Raji (cell line): ENCODE results near the gene JAKMIP1.

ENCODE experiments used
- POLR2A ChIP-seq: IDR thresholded peaks from 2 replicates; pipeline ENCODE4 v1.6.1; 2011; ENCODE audit warnings: low read depth, low read length, control low read depth; ENCODE audit not compliant: insufficient read depth

JAKMIP1 gene

DNA sequence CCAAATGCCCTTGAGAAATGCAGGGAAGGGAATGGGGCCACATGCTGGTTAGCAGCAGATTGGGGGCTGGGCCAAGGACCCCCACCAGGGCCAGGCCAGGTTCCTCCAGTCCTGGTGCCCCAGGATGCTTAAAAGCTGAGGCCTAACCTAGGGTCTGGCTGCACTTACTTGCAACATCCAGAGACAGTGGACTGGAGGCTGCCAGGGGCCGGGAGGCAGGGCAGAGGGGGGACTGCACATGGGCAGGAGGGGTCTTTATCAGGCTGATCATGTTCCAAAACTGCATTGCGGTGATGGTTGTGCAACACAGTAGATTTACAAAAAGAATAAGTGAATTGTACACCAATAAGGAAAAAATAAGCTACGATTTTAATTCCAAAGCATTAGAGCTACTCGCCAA is 145.3 kb downstream of the JAKMIP1 start:
- TF ChIP-seq POLR2A = no peak

DNA sequence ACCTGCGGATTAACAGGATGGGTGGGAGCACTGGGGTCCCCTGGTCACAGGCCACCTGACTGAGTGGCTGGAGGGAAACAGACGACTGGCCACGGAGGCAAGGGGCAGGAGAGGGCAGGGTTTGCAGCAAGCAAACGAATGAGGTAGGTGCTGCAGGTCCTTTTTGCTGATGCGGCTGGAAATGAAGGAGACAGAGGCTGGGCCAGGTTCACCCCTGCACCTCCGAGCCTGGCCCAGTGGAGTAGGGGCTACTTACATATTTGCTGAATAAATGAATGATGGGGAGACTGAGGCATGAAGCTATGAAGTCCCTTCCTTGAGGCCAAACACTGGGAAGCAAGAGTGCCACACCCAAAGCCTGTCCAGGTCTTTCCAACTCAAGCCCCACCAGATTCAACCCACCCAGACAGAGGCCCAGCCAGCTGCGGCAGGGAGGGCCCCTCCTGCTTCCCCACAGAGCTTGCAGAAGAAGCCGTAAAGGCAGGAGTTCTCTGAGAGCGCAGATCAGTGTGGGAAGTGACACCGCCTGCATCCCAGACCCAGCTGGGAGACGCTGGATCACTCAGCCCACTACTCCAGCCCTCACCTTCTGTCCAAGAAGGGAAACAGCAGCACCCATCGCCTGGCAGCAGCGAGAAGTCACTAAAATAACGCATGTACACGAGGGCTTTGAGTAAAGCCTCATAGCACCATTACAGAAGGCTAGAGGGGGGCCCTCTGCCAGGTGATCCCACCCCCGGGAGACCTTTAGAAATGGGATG is 146.0 kb downstream of the JAKMIP1 start:
- TF ChIP-seq POLR2A = no peak

DNA sequence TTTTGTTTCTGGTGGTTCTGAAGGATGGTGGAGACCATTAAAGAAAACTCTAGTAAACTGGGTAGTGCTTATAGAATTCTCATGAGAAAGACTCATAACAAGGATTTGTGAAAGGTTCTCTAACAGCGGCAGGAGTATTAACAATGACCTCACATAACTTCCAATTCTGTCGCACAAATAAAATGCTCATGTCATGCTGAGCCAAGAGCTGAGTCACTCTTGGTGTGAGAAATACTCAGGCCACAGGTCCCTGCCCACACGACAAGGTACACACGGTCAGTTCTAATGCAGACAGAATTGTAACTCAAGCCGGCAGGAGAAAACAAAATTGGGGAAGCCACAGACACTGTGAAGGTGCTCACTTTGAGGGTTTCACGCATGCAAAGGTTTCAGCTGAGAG is 147.7 kb downstream of the JAKMIP1 start:
- no peak for TF ChIP-seq POLR2A

DNA sequence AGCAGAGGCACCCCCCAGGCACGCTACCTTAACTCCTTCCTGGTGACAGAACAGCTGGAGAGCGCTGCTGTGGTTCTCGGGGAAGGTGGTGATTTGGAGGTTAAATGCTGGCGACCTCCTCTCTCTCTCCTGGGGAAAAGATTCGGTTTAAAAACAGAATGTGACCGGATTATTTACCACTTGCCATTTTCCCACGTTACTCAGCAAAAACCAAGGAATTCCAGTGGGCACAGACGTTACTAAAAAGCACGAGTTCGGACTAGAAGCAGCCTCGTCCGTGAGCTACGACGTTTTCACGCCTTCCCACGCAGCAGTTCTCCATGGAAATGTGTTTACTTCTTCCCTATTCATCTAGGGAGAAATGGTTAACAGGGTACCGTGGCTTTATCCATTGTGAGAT is 149.8 kb downstream of the JAKMIP1 start:
- no peak for TF ChIP-seq POLR2A

DNA sequence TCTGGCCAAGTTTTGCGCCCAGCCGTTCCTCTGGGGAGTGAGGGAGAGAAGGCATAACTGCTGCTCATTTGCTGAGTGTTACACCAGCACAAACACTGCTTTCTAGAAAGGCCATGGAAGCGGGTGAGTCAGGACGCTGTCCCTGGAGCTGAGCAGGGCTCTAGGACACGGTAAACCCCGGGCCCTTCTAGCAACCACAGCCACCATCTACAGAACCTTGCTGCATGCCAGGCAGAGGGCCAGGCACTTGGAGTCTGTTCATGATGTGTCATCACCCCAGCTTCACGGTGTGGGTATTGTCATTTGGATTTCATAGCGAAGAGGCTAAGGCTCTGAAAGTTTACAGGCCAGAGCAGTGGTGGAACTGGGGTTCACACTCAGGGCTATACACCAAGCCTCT is 150.4 kb downstream of the JAKMIP1 start:
- TF ChIP-seq POLR2A = no peak

DNA sequence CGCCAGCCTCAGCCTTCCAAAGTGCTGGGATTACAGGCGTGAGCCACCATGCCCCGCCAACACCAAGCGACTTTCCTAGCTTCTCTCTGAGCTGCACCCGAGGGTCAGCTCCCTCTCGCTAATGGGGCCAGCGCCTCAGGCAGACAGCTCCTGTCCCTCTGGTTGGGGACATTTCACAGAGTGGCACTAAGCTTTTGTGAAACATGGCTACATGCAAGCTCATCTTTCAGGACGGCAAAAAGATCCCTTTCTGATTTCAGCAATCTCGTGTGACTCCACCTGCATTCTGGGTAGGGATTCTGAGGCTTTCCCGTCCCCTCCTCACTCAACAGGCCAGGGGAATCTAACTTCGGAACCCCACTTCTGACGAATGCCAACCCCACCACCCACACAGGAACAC is 151.1 kb downstream of the JAKMIP1 start:
- TF ChIP-seq POLR2A = no peak

DNA sequence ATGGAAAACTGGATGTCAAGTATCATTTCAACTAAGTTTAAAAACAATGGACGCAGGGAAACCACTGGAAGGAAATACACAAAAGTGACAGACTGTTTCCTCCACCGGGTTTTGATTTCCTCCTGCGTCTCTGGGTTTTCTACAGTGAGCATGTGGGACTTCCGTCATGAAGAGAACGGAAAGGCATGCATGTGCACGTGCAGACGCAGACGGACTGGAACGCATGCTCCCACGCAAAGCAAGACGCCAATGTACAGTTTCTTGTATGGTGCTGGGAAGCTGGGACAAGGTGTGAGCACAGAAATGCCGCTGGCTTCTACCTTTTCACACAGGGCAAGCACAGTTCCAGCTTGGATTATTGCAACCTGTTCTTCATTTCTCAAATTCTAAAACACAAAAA is 151.8 kb downstream of the JAKMIP1 start:
- no peak for TF ChIP-seq POLR2A

DNA sequence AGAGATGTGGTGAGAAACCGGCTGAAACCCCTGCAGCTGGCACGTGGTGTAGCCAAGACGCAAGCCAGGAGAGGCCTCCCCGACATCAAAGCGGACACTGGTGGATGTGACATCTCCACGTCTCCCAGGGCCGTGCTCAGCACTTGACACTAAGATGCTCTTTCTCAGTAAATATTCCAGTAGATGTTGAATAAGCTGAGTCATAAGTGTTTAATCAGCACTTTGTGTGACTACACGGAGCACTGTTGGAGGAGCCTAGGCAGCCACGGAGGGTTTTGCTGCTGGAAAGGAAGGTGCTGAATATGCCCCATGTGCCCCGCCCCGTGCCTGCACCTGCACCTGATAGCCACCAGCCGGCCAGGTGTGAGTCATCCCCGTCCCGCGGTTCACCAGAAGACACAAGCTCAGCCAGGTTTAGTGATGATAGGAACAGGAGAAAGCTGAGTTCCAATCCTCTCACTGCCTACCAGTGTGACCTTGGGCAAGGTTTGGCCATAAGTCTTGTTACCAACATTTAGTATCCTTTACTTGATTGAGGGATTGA is 153.1 kb downstream of the JAKMIP1 start:
- no peak for TF ChIP-seq POLR2A

DNA sequence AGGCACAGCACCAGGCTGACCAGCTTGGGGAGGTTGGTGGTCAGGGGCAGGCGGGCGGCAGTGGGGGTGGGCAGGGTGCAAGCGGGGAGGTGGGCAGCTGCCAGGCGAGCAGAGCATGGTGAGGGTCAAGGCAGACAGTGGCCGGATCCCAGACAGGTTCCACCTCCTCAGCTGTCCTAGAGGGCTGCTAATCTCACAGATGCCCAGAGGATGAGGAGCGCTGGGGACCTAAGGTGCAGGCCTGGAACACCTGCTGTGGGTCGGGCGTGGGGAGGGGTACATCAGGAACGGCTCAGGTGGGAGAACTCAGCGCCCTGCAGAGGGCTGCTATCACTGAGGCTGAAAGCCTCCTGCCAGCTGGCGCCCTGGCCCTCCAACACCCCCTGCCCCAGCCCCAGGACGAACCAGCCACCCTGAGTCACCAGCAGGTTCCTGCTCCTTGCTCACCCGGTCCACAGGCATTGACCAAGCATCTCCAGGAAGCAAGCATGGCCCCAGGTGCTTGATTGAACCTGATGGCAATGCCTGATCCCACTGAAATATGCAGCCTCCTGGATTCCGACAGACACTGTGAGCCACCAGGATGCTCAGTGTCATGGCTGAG is 153.7 kb downstream of the JAKMIP1 start:
- no peak for TF ChIP-seq POLR2A

DNA sequence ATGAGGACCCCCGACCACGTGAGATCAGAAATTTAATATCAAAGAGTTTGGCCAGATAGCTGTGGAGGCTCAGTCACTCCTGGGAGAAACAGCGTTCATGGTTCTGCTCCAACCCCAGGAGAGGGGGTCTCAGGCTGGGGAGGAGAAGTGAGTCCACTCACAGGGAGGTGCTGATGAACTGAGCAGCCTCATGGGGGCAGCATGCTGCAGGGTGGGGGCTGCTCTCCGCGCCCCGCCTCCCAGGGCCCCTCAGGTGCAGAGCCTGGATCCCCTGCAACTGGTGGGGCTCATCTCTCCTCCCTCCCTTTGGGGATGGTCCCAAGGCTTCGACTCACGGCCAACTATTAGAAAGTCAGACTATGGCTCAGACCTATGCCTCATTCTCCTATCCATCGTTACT is 155.5 kb downstream of the JAKMIP1 start:
- no peak for TF ChIP-seq POLR2A

DNA sequence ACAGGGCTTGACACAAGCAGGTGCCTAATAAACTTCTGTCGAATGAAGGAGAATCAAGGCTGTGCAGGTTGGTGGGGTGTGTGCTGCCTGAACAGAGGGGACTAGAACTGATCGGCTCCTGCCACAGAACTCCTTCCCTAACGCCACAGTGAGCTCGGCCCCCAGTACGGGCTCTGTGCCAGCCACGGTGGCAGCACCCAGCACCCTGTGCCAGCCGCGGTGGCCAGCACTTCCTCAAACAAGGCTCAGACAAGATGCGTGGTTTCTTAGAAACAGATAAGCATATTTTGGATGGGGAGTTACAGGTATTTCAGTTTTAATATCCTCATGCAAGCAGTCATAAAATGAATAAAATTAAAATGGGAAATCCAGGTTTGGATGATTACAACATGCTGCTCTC is 156.1 kb downstream of the JAKMIP1 start:
- no peak for TF ChIP-seq POLR2A

DNA sequence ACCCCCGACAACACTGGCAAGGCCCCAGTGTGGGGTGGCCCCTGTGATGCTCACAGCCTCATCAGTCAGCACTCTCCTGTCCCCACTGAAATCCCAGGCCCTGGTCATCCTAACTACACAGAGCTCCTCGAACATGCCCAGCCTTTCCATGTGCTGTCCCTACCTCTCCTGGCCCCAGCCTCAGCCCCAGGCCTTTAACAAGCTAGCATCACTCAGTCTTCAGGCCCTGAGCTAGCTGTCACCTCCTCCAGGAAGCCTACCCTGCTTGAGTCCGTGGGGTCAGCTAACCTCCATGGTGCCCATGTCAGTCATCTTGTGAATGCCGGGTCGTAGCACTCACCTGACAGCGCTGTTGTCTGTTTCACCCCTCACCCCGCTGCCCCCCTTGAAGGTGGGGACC is 156.5 kb downstream of the JAKMIP1 start:
- TF ChIP-seq POLR2A = no peak

DNA sequence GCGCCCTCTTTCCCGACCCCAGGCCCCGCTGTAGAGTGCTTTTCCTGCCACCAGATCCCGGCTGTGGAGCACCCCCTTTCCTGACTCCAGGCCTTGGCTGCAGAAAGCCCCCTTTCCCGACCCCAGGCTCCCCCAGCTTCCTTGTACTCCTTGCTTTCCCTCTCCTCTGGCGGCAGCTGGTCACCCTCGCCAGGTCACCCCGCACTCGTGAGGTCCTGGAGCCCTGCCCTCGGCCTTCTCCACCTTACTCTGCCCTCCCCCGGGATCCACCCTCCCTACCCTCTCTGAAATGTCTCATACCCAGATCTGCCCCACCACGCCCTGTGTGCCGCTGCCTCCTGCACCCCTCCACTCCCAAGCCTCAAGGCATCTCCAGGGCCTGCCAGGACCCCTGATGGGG is 157.2 kb downstream of the JAKMIP1 start:
- TF ChIP-seq POLR2A = no peak

DNA sequence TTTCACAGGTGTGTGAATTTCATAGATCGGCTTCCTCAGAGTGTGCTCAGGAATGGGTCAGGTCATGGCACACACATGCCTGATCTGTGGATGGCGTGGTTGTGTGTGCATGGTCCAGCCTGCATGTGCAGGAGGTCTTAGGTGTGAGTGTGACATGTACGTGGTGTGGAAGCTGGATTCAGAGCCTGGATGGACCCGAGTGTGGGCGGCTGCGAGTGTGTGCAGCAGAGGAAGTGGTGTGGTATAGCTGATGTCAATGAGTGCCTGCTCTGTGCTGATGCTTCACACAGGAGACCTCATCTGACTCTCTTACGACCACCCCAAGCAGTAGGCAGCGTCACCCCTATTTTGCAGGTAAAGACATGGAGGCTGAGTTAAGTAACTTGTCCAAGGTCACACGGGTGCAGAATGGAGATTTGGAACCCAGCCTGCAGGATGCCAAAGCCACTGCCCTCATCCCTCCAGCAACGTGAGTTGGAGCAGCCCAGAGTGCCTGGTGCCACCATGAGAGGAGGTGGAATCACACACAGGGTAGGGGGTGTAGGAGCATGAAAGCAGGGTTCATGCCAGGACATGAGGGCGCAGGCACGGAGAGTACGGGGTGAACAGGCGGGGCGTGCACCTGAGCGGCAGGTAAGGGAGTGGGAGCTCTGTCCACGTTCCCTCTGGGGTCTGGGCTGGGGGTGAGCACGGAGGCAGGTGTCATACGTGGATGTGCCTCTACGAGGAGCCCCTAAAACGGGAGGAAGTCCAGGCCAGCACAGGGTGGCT is 157.9 kb downstream of the JAKMIP1 start:
- no peak for TF ChIP-seq POLR2A

DNA sequence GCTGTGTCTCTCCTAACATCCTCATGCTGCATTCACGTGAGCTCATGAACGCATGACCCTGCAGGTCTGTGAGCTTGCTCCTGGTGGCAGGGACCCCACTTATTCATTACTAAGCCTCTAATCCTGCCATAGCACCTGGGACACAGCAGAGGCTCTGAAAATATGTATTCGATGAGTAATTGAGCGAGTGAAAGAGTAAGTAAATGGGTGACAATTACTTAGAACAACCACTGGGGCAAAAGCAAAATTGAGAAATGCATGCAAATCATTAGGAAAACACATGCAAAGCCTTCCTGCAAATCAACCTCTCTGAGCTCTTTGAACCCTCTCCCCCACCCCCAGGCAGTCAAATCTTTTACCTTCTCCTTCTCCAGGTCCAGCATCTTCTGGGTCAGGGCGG is 158.5 kb downstream of the JAKMIP1 start:
- no peak for TF ChIP-seq POLR2A

DNA sequence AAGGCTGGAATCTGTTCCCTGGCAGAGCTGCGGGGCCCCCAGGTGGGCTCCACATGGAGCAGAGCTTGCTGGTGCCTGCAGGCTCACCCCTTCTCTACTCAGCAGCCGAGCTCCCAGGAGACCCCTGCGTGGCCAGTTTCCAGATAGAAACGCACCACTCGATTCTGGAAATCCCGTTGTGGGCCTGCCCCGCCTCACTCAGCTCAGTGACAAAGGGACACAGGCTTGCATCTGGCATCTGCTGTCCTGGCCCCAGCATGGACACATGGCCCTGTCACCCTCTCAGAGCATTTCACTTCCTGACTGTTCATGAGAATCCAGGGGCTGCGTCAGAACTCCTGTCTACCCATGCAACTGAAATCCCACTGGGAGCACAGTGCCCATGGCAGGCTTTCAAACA is 161.6 kb downstream of the JAKMIP1 start:
- no peak for TF ChIP-seq POLR2A
